HG02798 (cell line): ENCODE measurements around the gene GPR161.

Source experiments
- ATAC-seq: cut with Tn5 transposase; IDR thresholded peaks from one replicate; pipeline ENCODE4 v1.9.1; 2021; ENCODE audit warnings: mild to moderate bottlenecking; ENCODE audit not compliant: unreplicated experiment, poor library complexity

The GPR161 gene

DNA sequence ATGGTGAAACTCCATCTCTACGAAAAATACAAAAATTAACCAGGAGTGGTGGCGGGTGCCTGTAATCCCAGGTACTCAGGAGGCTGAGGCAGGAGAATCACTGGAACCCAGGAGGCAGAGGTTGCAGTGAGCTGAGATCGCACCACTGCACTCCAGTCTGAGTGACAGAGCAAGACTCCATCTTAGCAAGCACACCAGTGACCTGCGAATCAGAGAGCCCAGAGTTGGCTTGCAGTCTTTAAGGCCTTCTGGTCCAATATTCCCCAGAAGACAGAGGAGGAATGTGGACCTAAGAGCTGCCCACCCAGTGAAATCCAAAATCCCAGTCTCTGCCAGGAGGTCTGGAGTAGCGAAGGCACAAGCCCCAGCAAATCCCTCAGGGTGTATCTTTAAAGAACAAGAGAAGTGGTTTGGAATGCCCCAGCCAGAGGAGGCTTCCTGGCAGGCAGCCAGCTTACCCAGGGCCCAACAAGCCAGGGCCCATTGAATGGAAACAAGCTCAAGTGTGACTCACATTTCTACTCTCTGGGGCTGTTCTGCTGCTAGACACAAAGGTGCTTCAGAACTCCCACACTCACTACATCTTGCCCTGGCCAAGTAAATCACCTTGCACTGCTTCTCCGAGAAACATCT is 23.9 kb downstream of the GPR161 start:
- no peak for ATAC-seq

DNA sequence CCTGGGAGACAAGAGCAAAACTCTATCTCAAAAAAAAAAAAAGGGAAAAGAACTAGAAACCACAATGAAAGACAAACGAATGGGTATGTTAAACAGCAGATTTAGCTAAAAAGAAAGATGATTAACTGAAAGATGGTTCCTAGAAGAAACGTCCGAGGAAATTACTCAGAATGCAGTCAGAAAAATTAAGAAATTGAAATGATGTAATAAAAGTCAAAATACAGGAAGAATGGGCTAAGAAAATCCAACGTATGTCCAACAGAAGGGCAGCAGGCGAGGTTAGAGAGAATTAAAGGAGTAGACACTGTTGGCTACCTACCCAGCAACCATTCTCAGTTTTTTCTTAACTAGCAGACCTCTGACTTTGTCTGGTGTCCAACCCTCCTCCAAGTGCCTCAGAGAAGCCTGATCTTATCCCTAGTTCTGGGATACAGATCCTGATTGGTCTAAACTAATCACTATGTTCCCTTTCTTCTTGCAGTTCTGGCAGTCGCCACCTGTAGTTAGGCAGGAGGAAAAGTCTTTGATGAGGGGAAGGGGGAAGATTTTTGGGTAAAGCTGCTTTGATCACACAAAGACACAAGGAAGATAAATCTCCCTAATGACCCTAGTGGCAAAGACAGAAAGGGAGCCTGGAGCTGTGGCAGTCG is 25.7 kb downstream of the GPR161 start:
- no peak for ATAC-seq

DNA sequence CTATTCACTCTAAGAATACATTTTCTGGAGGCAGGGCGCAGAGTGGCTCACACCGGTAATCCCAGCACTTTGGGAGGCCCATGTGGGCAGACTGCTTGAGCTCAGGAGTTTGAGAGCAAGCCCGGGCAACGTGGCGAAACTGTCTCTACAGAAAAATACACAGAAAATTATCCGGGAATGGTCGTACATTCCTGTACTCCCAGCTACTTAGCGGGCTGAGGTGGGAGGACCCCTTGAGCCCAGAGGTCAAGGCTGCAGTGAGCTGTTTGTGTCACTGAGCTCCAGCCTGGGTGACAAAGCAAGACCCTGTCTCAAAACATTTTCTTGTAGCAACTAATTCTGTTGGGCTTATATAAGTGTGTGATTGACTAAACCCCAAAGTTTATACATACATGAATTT is 30.5 kb downstream of the GPR161 start:
- ATAC-seq = no peak

DNA sequence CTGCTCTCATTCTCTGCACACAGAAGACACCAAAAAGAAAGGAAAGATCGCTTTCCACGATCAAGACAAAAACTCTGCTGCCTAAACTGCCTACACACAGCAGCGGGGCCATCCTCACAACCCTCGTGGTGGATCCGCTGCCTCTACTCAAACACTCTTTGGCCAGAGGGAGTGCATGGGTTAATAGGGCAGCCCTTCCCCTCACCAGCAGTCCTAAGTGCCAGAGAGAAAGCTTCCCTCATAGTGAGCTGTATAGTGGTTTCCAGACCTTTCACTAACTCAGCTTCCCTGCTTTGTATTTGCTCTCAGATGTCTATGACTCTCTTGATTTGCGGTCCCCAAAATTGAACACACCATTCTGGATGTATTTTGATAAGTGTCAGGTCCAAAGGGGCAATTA is 30.9 kb downstream of the GPR161 start:
- ATAC-seq = no peak

DNA sequence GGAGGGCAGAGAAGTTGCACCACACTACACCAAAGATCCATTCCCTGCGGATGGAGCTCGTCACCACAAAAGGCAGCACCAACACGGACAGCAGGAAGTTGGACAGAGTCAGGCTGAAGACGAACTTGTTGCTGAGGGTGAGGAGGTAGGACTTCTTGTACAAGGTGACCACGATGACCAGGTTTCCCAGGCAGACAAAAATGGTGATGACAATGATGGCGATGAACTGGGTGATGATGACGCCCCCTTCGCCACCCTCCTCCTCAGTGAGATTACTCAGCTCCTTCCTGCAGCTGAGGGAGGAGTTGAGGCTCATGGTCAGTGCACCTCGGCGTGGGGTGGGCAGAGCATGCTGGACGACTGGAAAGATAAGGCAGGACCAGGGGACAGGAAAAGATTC is 32.2 kb downstream of the GPR161 start:
- ATAC-seq = no peak

DNA sequence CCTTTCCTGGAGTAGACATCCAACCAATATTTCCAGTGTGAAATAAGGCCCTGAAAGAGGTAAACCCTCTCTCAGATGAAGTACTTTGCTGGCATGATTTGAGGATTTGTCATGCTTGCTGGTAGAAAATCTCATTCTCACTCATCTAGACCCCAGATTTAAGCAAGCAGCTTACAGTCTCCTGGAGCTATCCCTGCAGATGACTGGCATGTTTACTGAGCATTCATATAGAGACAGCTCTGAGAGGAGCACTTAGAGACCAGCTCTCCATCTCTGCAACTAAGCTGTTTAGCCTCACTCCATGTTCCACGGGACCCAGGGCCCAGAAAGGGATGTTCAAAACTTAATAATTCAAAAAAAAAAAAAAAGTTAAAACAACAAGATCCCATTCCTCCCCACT is 34.2 kb downstream of the GPR161 start:
- no peak for ATAC-seq

DNA sequence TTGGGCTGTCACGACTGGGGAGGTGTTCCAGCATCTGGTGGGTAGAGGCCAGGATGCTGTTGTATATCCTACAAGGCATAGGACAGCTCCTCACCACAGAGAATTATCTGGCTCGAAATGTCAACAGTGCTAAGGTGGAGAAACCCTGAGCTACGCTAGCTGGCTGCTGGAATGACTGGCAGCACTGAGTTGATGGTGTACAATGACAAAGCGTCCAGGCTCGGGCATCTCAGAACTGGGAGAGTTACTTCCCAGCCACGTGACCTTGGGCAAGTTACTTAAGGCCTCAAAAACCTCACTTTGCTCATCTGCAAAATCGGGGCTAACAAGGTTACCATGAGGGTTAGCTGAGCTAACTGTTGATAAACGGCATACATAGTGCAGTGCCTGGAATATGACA is 35.4 kb downstream of the GPR161 start:
- no peak for ATAC-seq

DNA sequence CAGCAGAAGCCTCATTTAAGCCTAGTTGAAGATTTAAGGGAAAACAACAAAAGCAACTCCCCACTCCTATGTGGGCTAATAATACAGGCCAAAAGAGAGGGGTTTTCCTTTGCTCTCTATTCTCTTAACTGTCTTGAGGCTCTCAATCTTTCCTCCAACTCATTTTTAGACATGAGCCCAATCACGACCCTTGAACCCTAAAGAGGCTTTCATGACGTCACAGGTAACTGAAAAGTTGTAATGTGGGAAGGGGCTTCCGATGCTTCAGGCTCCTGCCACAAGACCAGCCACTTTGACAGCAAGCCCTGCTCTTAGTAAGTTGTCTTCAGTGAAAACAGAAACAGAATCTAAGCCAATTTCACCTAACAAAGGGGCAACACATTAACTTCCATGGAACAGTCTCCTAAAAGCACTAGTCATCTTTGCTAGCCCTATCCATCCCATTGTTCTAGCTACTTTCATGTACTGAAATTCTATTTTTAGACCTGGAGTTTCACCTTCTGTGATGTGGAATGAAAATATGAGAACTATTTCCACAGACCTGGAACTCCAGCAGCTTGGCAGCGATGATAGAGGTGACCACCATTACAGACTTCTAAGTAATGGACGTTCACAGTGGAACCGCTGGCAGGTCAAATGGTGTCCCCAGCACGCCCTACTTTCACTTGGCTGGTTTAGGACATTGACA is 36.3 kb downstream of the GPR161 start:
- ATAC-seq = no peak

DNA sequence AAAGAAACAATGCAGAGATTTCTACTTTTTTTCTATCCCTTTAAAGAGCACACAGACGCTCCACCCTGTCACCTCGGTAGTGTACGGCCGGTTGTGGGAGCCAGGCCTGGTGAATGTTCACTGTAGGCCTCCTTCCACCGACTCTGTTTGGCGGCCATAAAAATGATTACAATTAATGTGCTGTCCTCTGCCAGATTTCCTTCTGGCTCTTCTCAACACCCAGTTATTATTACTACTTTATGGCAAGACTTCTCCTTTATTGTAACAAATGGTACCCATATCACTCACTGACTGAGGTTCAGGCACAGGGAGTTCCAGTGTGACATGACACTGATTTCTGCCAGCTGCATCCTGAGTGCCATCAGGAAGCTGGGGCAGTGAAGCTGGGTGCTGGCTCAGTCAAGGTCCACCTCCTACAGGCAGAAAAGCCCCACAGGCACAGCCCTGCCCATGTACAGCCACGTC is 37.4 kb downstream of the GPR161 start:
- ATAC-seq = no peak

DNA sequence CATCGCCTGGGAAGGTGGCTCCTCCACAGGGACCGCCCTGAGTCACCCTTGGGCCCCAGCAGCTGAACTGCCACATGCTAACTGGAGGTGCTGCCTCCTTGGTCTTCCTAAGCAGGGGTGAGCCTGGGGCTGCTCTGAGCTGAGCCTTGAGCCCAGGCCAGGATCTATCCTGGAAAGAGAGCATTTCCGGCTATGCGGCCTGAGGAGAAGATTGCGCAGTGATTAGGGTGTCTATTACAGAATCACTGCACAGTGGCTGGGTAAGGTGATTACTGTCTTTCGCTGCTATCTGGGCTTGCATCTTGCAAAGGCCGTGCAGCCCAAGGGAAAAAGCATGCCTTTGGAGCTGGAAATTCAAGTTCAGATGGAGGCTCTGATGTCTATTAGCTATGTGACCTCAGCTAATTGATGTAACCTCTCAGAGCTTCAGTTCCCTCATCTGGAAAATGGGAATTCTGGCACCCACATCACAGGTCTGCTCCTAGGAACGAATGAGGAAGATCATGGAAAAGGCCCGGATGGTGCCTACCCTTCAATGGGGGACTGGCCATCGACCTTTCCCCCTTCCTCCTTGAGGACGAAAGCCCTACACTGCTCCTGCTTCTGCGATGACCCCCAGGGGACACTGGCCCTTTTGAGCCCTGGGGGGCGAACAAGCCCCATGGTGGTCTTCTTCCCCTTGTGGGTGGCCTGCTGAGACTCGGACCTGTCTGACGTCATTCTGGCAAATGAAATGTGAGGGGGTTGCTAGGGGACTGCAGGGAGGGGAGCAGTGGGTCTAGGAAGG is 38.0 kb downstream of the GPR161 start:
- ATAC-seq = no peak

DNA sequence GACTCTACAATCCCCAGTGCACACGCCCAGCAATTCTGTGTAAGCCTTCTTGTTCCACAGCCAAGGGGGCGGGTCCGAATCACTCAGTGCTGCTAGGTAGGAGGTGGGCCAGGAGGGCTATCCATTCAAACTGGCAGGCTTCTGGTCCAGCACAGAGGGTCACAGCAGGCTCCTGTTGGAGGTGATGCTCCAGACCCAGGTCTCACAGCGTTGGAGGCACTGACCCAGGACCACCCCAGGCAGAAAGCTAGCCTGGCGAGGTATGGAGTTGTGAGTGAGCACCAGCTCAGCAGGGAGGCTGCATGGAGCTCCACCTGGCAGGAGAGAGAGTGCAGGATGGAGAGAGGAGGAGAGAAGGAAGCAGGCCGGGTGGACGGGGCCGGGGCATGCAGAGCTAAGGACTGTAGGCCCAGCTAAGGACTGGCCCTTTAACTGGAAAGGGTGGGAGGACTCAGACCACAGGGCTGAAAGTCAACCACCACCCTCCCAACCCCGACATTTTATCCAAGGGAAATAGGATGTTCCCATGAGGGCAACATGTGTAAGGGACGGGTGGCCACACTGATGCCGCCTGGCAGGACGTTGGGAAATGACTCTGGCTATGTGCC is 38.7 kb downstream of the GPR161 start:
- ATAC-seq = no peak

DNA sequence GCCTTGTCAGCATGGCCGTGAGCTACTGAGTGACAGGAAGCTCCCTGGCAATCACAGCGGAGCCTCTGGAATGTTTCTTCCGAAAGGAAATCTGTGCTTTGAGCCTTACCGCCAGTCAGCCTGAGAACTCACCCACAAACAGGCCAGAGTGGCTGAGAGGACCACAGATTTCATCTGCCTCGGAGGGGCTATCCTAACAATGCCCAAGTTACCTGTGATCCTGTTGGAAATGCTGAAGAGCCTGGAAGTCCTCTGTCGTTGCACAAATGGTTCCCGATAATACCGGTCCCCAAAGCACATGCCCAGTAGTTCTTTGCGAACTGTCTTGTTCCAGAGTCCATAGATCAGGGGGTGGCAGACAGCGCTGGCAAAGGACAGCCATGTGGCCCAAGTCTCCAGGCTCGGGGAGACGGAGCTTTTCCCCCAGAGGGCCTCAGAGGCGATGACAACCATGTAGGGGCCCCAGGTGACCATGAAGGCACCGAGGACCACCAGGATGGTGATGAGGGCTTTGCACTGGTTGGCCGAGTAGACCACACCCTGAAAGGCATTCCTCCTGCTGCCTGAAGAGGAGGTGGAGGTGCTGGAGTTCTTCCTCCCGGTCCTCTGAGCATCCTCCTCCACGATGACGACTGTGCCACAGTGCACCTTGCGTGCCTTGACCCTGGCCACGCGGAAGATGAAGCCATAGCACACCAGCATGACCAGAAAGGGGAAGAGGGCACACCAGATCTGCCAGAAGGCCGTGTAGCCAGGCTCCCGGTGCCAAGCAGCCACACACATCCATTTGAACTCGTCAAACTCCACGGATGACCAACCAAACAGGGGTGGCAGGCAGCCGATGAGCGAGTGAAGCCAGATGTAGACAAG is 40.2 kb downstream of the GPR161 start:
- no peak for ATAC-seq

DNA sequence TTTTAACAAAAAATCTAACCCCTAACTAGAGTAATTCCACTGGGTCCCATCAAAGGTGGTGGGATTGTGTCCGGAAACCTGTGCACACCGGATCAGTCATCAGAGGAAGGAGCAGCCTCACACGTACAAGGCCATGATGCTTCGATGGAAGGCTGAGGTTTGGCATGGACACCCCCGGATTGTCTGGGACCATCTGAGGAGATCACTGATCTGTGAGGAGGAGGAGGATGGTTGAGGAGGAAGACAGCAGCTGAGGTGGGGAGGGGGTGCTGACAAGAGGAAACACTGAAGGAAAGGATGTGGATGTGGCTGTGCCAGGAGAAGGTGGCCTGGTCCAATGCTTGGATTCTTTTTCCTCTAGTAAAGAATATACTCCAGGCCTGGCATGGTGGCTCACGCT is 41.3 kb downstream of the GPR161 start:
- no peak for ATAC-seq

DNA sequence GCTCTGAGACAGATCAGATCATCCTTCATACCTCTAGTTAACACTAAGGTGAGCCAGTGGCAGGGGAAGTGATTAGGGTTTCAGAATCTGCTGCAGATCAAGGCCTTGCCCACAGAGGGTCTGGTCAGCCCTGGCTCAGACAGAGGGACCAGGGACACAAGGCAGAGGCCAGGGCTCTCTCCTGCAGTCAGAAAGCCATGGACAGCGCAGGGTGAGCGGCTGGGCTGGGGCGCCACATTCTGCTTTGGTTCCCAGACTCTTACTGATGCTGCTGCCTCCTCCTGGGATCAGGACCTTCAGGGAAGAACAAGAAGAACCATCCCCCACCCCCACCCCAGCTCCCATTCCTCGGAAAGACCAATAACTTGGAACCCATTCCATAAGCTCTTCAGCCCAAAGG is 43.1 kb downstream of the GPR161 start:
- ATAC-seq = no peak

DNA sequence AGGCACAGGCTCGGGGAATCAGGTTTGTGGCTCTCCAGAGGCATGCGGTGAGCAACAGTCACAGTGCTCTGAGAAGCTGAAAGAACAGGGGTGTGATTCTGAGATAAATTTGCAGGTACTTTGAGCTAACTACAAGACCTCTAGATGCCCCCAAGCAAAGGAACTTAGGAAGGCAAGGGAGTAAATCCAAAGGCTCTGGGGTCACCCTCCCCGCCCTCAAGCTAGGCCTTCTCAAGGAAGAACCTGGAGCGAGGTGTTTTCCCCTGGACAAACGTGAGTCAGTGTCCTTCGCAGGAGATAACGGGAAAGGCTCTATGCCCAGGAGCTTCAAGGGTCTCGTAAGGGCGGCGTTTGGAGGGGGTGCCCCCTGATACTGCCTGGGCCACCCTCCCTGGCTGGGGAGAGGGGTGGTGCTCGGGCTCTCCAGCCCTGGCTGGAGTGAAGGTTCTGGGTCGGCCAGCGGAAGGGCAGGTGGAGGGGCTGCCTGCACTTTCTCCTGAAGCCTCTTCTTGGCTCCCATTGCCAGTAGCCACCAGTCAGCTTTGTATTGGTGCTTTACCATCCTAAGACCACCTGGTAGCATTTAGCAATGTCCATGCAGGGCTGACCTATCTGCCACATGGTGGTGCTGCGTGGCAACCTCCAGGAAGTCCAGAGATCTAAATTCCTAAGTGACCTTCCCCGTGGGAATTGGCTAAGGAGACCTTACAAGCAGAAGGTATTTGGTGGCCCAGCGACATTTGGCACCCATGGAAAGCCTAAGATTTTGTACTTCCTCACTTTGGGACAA is 44.0 kb downstream of the GPR161 start:
- ATAC-seq = no peak

DNA sequence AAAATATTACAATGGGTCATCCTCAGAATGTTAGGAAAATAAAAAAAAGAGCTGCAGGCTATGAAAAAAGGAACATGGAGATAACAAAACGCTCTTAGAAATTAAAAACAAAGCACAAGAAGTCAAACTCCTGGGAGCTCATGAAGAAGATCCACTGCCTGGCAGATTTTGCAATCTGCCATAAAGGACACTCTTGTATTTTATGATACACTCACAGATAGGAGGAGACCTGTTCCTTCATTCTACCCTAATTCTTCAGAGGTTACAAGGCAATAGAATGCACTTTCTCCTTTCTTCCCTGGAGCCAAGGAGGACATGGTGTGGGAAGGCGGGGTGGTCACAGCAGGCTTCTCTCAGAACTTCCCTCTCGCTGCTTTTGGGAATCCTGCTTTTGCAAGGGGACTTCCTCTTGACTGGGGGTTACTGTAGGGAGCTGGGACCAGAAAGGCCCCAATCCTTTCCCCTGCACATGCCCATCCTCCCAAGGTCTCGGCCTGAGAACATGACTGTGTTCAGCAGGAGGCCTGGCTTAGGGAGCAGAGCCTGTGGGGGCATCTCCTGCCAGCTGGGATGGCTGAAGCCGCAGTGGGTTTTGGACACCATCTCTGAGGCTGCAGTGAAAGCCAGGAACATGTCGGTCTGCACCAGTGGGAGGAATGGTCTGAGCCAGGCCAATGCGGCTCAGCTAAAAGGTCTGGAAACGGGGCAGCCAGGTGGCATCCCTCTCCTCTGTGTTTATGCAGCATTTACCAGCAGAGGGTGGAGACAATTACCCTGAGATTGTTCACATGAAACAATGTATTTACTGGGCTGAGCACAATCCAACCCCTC is 44.8 kb downstream of the GPR161 start:
- no peak for ATAC-seq

DNA sequence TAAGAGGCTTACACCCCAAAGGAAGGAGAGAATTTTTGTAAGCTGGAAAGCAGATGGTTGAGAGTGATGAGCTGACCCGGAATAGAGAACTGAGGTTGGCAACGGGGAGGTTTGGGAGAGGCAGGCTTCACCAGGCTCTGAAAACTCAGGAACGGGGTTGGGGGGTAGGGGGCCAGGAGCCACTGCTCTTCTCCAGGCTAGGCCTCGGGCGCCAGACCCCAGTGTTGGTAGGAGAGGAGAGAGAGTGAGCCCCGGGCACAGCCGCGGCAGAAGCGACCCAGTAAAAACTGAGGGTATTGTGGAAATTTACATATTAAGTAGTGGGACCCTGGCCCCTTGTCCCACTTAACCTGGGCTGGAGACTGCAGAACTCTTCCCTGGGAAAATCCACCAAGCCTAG is 45.7 kb downstream of the GPR161 start:
- no peak for ATAC-seq

DNA sequence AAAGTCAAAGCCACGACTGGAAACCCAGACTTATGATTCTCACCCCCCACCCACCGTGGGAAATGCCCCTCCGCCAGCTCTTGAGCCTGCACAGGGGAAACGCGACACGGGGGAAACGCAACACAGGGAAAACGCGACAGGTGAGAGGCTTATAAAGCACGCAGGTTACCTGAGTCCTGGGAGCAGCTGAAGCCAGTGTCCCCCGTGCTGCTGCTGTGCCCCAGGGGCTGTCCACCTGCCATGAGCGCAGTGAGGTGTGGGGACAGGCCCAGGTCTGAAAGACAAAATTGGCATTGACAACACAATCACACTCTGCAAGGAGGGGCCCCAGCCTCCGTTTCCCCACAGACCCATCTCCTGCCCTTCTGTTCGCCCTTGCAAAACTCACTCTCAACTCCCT is 46.3 kb downstream of the GPR161 start:
- no peak for ATAC-seq
